Effector CD8-positive, alpha-beta T cell (primary cell): ENCODE data around the gene DYNC1I1.

Experiments used
- DNase-seq: peaks from one replicate; lab custom pipeline; 2025; lab: John Stamatoyannopoulos, UW

Gene DYNC1I1

GRCh38 chr7:96084881-96085553, 312.7 kb downstream of the DYNC1I1 start:
- no peak for DNase-seq

- DNase-seq = no peak
Measured at GRCh38 chr7:96085953-96086352, 313.6 kb downstream of the DYNC1I1 start.

GRCh38 chr7:96088579-96088978, 316.2 kb downstream of the DYNC1I1 start:
- DNase-seq = no peak

- DNase-seq = no peak
Measured at GRCh38 chr7:96089511-96089910, 317.2 kb downstream of the DYNC1I1 start.

- DNase-seq = no peak
Measured at GRCh38 chr7:96090756-96091155, 318.4 kb downstream of the DYNC1I1 start.

- no peak for DNase-seq
Measured at GRCh38 chr7:96093435-96093834, 321.1 kb downstream of the DYNC1I1 start.

GRCh38 chr7:96097835-96098234, 325.5 kb downstream of the DYNC1I1 start:
- no peak for DNase-seq

GRCh38 chr7:96100737-96101136, 328.4 kb downstream of the DYNC1I1 start:
- DNase-seq = no peak

GRCh38 chr7:96102096-96102811, 329.9 kb downstream of the DYNC1I1 start:
- DNase-seq = no peak

GRCh38 chr7:96104984-96105383, 332.6 kb downstream of the DYNC1I1 start:
- no peak for DNase-seq

- no peak for DNase-seq
Measured at GRCh38 chr7:96111405-96111804, 339.1 kb downstream of the DYNC1I1 start.

GRCh38 chr7:96114190-96114589, 341.8 kb downstream of the DYNC1I1 start:
- no peak for DNase-seq

- no peak for DNase-seq
Measured at GRCh38 chr7:96116173-96116572, 343.8 kb downstream of the DYNC1I1 start.

GRCh38 chr7:96118449-96119001, 346.2 kb downstream of the DYNC1I1 start:
- DNase-seq = no peak

GRCh38 chr7:96120445-96121225, 348.3 kb downstream of the DYNC1I1 start:
- no peak for DNase-seq

GRCh38 chr7:96121752-96122151, 349.4 kb downstream of the DYNC1I1 start:
- no peak for DNase-seq

- DNase-seq = no peak
Measured at GRCh38 chr7:96122746-96123145, 350.4 kb downstream of the DYNC1I1 start.

GRCh38 chr7:96126382-96126781, 354.0 kb downstream of the DYNC1I1 start:
- no peak for DNase-seq

GRCh38 chr7:96127746-96128145, 355.4 kb downstream of the DYNC1I1 start:
- DNase-seq = no peak

GRCh38 chr7:96131525-96131924, 359.2 kb downstream of the DYNC1I1 start:
- no peak for DNase-seq

- no peak for DNase-seq
Measured at GRCh38 chr7:96135241-96135640, 362.9 kb downstream of the DYNC1I1 start.

- DNase-seq = no peak
Measured at GRCh38 chr7:96136600-96137239, 364.4 kb downstream of the DYNC1I1 start.
